ENCODE data around the gene HSD17B1.

DNA sequence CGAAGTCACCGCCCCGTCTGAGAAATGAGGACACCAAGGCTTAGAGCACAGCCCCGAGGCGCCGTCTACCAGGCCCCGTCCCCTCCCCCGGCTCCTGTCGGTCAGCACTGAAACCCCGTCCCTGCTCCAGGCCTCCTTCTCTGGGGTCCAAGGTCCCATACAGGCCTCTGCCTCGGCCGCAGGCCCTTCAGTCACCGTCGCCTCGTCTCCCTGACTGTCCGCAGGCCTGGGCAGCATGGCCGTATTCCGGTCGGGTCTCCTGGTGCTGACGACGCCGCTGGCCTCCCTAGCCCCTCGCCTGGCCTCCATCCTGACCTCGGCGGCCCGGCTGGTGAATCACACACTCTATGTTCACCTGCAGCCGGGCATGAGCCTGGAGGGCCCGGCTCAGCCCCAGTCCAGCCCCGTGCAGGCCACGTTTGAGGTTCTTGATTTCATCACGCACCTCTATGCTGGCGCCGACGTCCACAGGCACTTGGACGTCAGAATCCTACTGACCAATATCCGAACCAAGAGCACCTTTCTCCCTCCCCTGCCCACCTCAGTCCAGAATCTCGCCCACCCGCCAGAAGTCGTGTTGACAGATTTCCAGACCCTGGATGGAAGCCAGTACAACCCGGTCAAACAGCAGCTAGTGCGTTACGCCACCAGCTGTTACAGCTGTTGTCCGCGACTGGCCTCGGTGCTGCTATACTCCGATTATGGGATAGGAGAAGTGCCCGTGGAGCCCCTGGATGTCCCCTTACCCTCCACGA is 9.8 kb downstream of the HSD17B1 start:
- TF ChIP-seq, protein P1, sequence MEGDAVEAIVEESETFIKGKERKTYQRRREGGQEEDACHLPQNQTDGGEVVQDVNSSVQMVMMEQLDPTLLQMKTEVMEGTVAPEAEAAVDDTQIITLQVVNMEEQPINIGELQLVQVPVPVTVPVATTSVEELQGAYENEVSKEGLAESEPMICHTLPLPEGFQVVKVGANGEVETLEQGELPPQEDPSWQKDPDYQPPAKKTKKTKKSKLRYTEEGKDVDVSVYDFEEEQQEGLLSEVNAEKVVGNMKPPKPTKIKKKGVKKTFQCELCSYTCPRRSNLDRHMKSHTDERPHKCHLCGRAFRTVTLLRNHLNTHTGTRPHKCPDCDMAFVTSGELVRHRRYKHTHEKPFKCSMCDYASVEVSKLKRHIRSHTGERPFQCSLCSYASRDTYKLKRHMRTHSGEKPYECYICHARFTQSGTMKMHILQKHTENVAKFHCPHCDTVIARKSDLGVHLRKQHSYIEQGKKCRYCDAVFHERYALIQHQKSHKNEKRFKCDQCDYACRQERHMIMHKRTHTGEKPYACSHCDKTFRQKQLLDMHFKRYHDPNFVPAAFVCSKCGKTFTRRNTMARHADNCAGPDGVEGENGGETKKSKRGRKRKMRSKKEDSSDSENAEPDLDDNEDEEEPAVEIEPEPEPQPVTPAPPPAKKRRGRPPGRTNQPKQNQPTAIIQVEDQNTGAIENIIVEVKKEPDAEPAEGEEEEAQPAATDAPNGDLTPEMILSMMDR (IDR thresholded peaks at IDR 0.05): no peak
- no peak for TF ChIP-seq POLR2A (IDR thresholded peaks at IDR 0.05)

Data from uterus (tissue), 2 donors.